Gastrocnemius medialis (tissue), 4 donors: ENCODE results near the gene GNA15. TPM values are rescaled to one million over a fixed set of nuclear protein-coding genes. Genes with fewer than 3 reads are reported as not detected.

ENCODE experiments used
- ATAC-seq, 2 donors: fragments of 150-250 bp; one replicate each; pipeline ENCODE4 v1.9.1; 2016
- DNase-seq, 2 donors: peaks; one replicate each; pipeline ENCODE4 v3.0.0-alpha.2; 2019
- H3K27ac ChIP-seq, 4 donors: fragments of 200-600 bp; sonication (generic); 1 replicate in 1 of 4; 2 replicates in 3 of 4; pipeline ENCODE4 v1.5.1; 2016 to 2018; ENCODE audit warnings: mild to moderate bottlenecking in 2 of 4, moderate library complexity in 1 of 4
- H3K27me3 ChIP-seq, 3 donors: fragments of 200-600 bp; sonication (generic) in 2 of 3; 1 replicate in 1 of 3; 2 replicates in 2 of 3; pipeline versions ENCODE4 v1.5.1 to v1.6.0; 2016 to 2019; ENCODE audit warnings: mild to moderate bottlenecking in 1 of 3, moderate library complexity in 1 of 3
- H3K36me3 ChIP-seq, 2 donors: fragments of 200-600 bp; sonication (generic) in 1 of 2; one replicate each; pipeline ENCODE4 v1.5.1; 2017 to 2018
- H3K4me1 ChIP-seq, 2 donors: fragments of 200-600 bp; sonication (generic) in 1 of 2; one replicate each; pipeline ENCODE4 v1.5.1; 2016 to 2017; ENCODE audit warnings: mild to moderate bottlenecking in 2 of 2
- H3K4me3 ChIP-seq, 4 donors: fragments of 200-600 bp; sonication (generic) in 3 of 4; 1 replicate in 1 of 4; 2 replicates in 3 of 4; pipeline ENCODE4 v1.5.1; 2016 to 2019; ENCODE audit warnings: mild to moderate bottlenecking in 2 of 4
- H3K9me3 ChIP-seq, 3 donors: fragments of 200-600 bp; sonication (generic) in 2 of 3; 1 replicate in 1 of 3; 2 replicates in 2 of 3; pipeline ENCODE4 v1.5.1; 2016 to 2019
- POLR2A ChIP-seq, 2 donors: fragments of 450-650 bp; IDR thresholded peaks; one replicate each; pipeline ENCODE4 v1.6.1; 2017; ENCODE audit warnings: antibody characterized with exemption in 2 of 2, mild to moderate bottlenecking in 2 of 2, moderate library complexity in 2 of 2
- in situ Hi-C, 4 donors: fragments of 200-750 bp; cut with MboI; loops; one replicate each; pipeline versions ENCODE4 v1.15.0 to v1.8.0; 2017; ENCODE audit warnings: low sequenced_read_pairs in 4 of 4
- intact Hi-C: fragments of 100-400 bp; cut with DNase I; formaldehyde crosslinking; loops from one replicate; pipeline ENCODE4 v1.15.1; 2023; ENCODE audit warnings: low total_unique reads
- total RNA-seq, 4 donors: library from RNA; depleted of rRNA; stranded (reverse); fragments of >200 nt; gene quantifications; one replicate each; pipeline versions ENCODE4 v1.1.0 to v1.2.3, GENCODE V29; 2016
- TF ChIP-seq, protein P1 (sequence below), 5 experiments: fragments of 450-650 bp in 3 of 5; fragments of 200-600 bp in 2 of 5; sonication (generic) in 2 of 5; IDR thresholded peaks in 4 of 5; conservative IDR thresholded peaks in 1 of 5; 1 replicate in 4 of 5; 2 replicates in 1 of 5; pipeline ENCODE4 v1.5.1; 2016 to 2019; ENCODE audit warnings: antibody characterized with exemption in 5 of 5, mild to moderate bottlenecking in 3 of 5, moderate library complexity in 3 of 5

GNA15 gene
- total RNA-seq, 4 donors from 2014 or later = 0.51 to 1.2 (median 0.81) TPM

DNA sequence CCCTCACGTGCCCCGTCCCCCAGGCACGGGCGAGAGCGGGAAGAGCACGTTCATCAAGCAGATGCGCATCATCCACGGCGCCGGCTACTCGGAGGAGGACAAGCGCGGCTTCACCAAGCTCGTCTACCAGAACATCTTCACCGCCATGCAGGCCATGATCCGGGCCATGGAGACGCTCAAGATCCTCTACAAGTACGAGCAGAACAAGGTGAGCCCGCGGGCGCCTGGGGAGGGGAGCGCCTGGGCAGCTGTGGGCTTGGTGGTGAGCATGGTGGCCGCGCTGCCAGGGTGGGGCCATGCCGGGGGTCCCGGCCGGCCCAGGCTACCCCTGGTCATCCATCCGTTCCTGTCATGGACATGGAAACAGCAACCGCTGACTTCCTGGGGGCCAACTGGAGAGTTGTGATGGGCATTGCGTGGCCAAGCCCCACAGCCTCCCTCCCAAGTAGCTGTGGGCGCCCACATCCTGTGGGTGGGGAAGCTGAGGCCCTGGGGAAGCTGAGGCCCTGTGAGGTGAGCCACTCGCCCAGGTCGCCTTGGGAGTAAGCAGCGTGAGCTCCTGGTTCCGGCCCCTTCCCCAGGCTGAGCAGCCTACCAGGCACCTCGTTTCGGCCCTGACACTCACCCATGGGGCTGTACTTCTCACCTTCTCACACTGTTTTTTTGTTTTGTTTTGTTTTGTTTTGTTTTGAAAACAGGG, 25.6 kb upstream of the GNA15 start:
- H3K4me1 ChIP-seq = peaks cover 0 to 25% of the 10 kb centered on the region in 2 donors

DNA sequence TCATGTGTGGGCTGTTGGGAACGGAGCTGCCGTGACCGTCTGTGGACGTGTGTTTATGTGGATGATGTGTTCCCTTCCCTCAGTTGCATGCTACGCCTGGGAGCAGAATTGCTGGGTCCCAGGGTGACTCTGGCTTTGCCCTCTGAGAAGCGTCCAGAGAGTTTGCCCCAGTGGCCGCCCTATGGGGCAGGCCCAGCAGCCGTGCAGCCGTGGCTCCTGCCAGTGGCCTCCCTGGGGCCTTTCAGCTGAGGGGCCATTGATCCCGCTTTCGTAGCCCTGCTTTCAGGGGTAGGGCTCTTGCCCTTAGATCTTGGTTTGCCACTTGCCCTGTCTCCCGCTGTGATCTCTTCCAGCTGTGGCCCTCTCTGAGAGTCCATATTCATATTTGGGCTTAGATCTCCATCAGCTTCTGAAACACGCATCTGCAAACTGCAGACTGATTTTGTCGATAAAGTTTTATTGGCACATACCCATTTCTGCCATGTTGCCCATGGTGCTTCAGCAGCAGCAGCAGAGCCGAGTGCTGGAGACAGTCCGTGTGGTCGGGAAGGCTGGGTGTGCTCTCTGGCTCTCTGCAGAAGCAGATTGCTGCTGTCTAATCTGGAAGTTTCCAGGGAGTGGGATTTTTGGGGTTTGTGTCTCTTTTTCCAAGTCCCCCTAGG, 24.1 kb upstream of the GNA15 start:
- ATAC-seq (no peak), DNase-seq (no peak)
- Histone ChIP-seq H3K36me3 (peaks cover 0 to 10% of the 10 kb centered on the region in 2 donors), H3K27me3 (no peaks in the 10 kb centered on the region), H3K9me3 (no peaks in the 10 kb centered on the region), H3K4me1 (peaks cover 0 to 13% of the 10 kb centered on the region in 2 donors), H3K4me3 (no peak overlapping the region), H3K27ac (no peak overlapping the region)
- intact Hi-C loops = no loop called here
- in situ Hi-C loops = no loop called here
- TF ChIP-seq, protein P1, sequence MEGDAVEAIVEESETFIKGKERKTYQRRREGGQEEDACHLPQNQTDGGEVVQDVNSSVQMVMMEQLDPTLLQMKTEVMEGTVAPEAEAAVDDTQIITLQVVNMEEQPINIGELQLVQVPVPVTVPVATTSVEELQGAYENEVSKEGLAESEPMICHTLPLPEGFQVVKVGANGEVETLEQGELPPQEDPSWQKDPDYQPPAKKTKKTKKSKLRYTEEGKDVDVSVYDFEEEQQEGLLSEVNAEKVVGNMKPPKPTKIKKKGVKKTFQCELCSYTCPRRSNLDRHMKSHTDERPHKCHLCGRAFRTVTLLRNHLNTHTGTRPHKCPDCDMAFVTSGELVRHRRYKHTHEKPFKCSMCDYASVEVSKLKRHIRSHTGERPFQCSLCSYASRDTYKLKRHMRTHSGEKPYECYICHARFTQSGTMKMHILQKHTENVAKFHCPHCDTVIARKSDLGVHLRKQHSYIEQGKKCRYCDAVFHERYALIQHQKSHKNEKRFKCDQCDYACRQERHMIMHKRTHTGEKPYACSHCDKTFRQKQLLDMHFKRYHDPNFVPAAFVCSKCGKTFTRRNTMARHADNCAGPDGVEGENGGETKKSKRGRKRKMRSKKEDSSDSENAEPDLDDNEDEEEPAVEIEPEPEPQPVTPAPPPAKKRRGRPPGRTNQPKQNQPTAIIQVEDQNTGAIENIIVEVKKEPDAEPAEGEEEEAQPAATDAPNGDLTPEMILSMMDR (IDR thresholded peaks at IDR 0.05 in 4 of 5, conservative IDR thresholded peaks at IDR 0.05 in 1 of 5) = no peak
- no peak for TF ChIP-seq POLR2A (IDR thresholded peaks at IDR 0.05)

More for the DNA sequence above, 25.6 kb upstream of the GNA15 start:
- intact Hi-C loops = no loop called here
- H3K27me3 ChIP-seq = no peaks in the 10 kb centered on the region
- no peak for TF ChIP-seq POLR2A (IDR thresholded peaks at IDR 0.05)
- TF ChIP-seq, protein P1 (IDR thresholded peaks at IDR 0.05 in 4 of 5, conservative IDR thresholded peaks at IDR 0.05 in 1 of 5) = no peak
- H3K36me3 ChIP-seq = peaks cover 0 to 9% of the 10 kb centered on the region in 2 donors
- DNase-seq (no peak), ATAC-seq (no peak)
- H3K27ac ChIP-seq = no peak overlapping the region
- in situ Hi-C loops = no loop called here
- H3K4me3 ChIP-seq = no peak overlapping the region
- H3K9me3 ChIP-seq = no peaks in the 10 kb centered on the region

DNA sequence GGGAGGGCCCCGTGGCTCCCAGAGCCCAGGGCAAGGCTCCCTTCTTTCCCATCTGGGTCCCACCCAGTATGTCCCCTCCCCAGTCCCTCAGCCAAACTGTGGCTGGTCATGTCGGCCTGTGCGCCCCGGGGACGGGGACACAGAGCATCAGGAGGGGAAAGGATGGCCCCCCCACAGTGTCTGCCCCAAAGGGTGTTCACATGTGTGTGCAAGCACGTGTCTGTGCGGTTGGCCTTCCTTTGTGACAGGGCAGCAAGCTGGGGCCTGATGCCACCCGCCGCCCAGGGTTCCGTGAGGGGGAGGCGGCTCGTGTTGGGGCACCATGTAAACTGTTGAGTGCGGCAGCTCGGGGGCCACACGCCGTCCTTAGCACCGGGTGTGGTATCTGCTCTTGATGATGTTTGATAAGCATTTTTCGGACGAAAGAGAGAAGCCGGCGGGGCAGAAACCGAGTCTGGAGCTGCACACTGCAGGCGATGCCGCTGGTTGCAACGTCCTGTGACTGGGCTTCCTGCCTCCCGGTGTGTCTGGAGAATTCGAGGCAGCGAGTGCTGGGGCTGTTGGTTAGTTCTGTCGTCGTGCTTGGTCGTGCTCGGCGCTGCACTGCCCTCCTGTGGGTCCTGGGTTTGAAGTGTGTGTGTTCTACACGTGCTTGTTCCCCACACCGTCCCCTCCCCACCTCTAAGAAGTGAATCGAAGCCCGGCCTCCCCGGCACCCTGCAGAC, 23.3 kb upstream of the GNA15 start:
- peaks cover 0 to 10% of the 10 kb centered on the region in 2 donors for H3K36me3 ChIP-seq
- intact Hi-C loops = no loop called here
- in situ Hi-C loops = no loop called here
- DNase-seq (no peak), ATAC-seq (no peak)
- no peaks in the 10 kb centered on the region for H3K27me3 ChIP-seq
- no peak overlapping the region for H3K4me3 ChIP-seq
- no peaks in the 10 kb centered on the region for H3K9me3 ChIP-seq
- peaks cover 0 to 6% of the 10 kb centered on the region in 2 donors for H3K4me1 ChIP-seq
- no peak overlapping the region for H3K27ac ChIP-seq
- TF ChIP-seq POLR2A (IDR thresholded peaks at IDR 0.05) = no peak
- TF ChIP-seq, protein P1 (IDR thresholded peaks at IDR 0.05 in 4 of 5, conservative IDR thresholded peaks at IDR 0.05 in 1 of 5) = no peak

DNA sequence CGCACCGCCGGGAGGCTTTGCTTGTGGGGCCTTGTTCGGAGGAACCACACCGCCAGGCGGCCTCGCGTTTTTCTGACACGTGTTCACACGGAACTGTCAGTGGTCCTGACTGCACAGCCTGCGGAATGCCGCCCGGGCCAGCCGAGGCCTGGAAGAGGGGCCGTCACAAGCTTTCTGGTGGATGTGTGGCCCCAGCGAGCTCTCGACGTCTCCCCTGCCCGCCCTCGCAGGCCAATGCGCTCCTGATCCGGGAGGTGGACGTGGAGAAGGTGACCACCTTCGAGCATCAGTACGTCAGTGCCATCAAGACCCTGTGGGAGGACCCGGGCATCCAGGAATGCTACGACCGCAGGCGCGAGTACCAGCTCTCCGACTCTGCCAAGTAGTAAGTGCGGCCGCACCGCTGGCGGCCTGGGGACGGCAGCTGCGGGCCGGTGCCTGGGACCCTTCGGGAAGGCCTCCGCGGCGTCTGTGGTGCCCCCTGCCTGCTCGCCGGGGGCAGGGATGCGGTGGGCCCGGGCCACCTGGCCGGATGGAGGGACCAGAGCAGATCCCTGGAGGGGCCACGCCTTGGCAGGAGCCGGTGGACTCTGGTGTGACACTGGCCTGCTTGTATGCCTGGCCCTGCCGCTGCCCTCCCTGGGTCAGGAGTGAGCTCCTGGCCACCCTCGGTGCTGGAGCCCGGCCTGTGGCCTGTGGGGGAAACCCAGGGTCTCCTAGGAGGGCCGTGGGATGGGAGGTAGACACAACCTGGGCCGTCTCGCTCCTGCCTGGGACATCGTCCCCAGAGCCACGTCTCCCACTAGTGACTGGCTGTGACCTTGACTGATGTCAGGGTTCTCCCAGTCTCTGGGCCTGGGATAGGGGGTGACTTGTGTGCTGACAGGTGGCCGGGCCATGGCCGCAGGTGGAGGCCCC, 22.5 kb upstream of the GNA15 start:
- no peaks in the 10 kb centered on the region for H3K27me3 ChIP-seq
- no peaks in the 10 kb centered on the region for H3K9me3 ChIP-seq
- TF ChIP-seq, protein P1 (IDR thresholded peaks at IDR 0.05 in 4 of 5, conservative IDR thresholded peaks at IDR 0.05 in 1 of 5) = no peak
- no peak for TF ChIP-seq POLR2A (IDR thresholded peaks at IDR 0.05)
- peaks cover 0 to 6% of the 10 kb centered on the region in 2 donors for H3K4me1 ChIP-seq
- ATAC-seq = no peak
- H3K27ac ChIP-seq = no peak overlapping the region
- no peak overlapping the region for H3K4me3 ChIP-seq
- peaks cover 0 to 10% of the 10 kb centered on the region in 2 donors for H3K36me3 ChIP-seq
- intact Hi-C loops (no loop called here), in situ Hi-C loops (no loop called here)
- DNase-seq = no peak
